T-helper 17 cell (primary cell): ENCODE measurements around the gene CDYL. TPM values are rescaled to one million over a fixed set of nuclear protein-coding genes. Genes with fewer than 3 reads are reported as not detected.
A peak's percentile ranks its signal among the peaks of the same experiment; 100 is the strongest.

Source experiments
- ATAC-seq: fragments of 150-1000 bp; cut with Tn5 transposase; 2 replicates; pipeline ENCODE4 v1.10.0; 2021; ENCODE audit warnings: mild to moderate bottlenecking, moderate library complexity
- DNase-seq, 3 donors: peaks; one replicate each; pipeline versions ENCODE4 v3.0.0 to v3.0.0-alpha.2; 2020 to 2021
- H3K9me3 ChIP-seq: one replicate; pipeline ENCODE4 v1.7.0; 2013; ENCODE audit warnings: low read length, mild to moderate bottlenecking; ENCODE audit not compliant: control insufficient read depth, poor library complexity, severe bottlenecking
- H3K27ac Mint-ChIP-seq: one replicate; pipeline ENCODE4 v1.8.0; 2022; ENCODE audit warnings: mild to moderate bottlenecking, moderate library complexity, mixed read lengths
- H3K27me3 Mint-ChIP-seq: one replicate; pipeline ENCODE4 v1.8.0; 2022; ENCODE audit warnings: mixed read lengths
- H3K36me3 Mint-ChIP-seq: one replicate; pipeline ENCODE4 v1.8.0; 2022; ENCODE audit warnings: low read depth, mixed read lengths
- H3K4me1 Mint-ChIP-seq: one replicate; pipeline ENCODE4 v1.8.0; 2022; ENCODE audit warnings: mild to moderate bottlenecking, mixed read lengths
- H3K4me3 Mint-ChIP-seq: one replicate; pipeline ENCODE4 v1.8.0; 2022; ENCODE audit warnings: mild to moderate bottlenecking, moderate library complexity, mixed read lengths
- total RNA-seq, 4 donors: library from RNA in 2 of 4; stranded (reverse) in 2 of 4; gene quantifications; one replicate each; pipeline ENCODE4 v1.2.3 and lab custom pipeline; 2022 to 2026

The CDYL gene
- total RNA-seq, 2 donors from 2014 or later: 21.2 to 31.5 TPM

GRCh38 chr6:4801491-4802110 is 25.4 kb downstream of the CDYL start:
- Mint-ChIP-seq H3K27ac (peak overlapping the region; percentile 6), H3K36me3 (no peaks in the 10 kb centered on the region), H3K27me3 (no peaks in the 10 kb centered on the region), H3K4me3 (peak overlapping the region; percentile 39), H3K4me1 (peaks cover 53% of the 10 kb centered on the region)
- H3K9me3 ChIP-seq: no peaks in the 10 kb centered on the region
- ATAC-seq (peak; percentile 89), DNase-seq (no peak)

GRCh38 chr6:4802312-4802935 is 26.2 kb downstream of the CDYL start:
- Mint-ChIP-seq H3K36me3 (no peaks in the 10 kb centered on the region), H3K27ac (no peak overlapping the region), H3K4me3 (no peak overlapping the region), H3K4me1 (peaks cover 53% of the 10 kb centered on the region), H3K27me3 (no peaks in the 10 kb centered on the region)
- no peak for DNase-seq
- no peak for ATAC-seq
- no peaks in the 10 kb centered on the region for H3K9me3 ChIP-seq

DNA sequence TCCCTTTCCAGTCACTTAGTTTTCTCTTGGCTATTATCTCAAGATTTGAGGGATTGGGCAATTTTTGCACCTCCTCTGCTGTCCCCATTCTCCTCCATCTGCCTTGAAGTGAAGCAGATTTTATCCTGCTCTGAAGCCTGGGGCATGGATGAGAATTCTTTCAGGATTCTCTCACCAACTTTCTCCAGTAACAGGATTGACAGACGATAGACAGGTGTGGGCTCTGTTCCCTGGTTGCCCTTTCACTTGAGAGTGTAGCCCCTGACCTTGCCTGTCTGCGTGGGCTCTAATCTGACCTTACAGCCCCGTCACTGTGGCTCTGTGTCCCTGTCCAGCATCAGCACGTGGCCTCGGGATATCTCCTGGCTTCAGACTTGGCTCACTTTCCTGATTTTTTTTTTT is 27.1 kb downstream of the CDYL start:
- H3K9me3 ChIP-seq: no peaks in the 10 kb centered on the region
- no peaks in the 10 kb centered on the region for H3K27me3 Mint-ChIP-seq
- no peak overlapping the region for H3K4me3 Mint-ChIP-seq
- ATAC-seq (no peak), DNase-seq (no peak)
- H3K27ac Mint-ChIP-seq: peak overlapping the region; percentile 80
- no peaks in the 10 kb centered on the region for H3K36me3 Mint-ChIP-seq
- H3K4me1 Mint-ChIP-seq: peaks cover 49% of the 10 kb centered on the region

GRCh38 chr6:4804095-4804494 is 27.9 kb downstream of the CDYL start:
- ATAC-seq (no peak), DNase-seq (no peak)
- Mint-ChIP-seq H3K4me1 (peaks cover 47% of the 10 kb centered on the region), H3K27ac (peak overlapping the region; percentile 80), H3K36me3 (no peaks in the 10 kb centered on the region), H3K27me3 (no peaks in the 10 kb centered on the region), H3K4me3 (no peak overlapping the region)
- H3K9me3 ChIP-seq: no peaks in the 10 kb centered on the region

DNA sequence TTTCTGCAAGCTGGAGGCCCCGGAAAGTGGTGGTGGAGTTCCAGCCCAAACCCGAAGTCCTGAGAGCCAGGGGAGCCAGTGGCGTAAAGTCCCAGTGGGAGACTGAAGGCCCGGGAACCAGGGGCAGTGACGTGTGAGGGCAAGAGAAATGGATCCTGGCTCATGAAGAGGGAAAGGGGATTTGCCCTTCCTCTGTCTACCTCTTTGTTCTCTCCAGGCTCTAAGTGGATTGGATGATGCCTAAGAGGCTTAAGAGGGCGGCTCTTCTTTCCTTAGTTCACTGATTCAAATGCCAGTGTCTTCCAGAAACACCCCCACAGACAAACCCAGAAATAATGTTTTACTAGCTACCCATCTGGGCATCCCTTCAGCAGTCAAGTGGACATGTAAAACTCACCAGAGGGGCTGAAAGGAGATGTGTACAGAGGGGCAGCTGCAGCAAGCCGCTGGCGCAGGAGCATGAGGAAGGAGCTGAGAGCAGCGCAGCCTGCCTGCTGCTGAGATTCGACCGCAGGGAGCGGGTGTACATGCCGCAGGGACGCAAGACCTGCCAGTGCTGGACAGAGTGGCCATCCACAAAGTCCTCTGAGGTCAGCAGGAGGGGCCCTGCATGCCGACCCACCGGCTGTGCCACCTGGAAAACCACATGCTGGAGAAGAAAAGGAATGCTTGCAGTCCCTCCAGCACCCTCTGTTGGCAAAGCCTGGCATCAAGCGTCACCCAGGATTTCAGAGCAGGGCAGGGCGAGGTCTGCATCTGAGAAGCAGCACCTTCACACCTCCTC is 29.5 kb downstream of the CDYL start:
- H3K36me3 Mint-ChIP-seq: no peaks in the 10 kb centered on the region
- peaks cover 43% of the 10 kb centered on the region for H3K4me1 Mint-ChIP-seq
- no peak for DNase-seq
- no peak for ATAC-seq
- no peak overlapping the region for H3K27ac Mint-ChIP-seq
- no peak overlapping the region for H3K4me3 Mint-ChIP-seq
- H3K27me3 Mint-ChIP-seq: no peaks in the 10 kb centered on the region
- H3K9me3 ChIP-seq: no peaks in the 10 kb centered on the region

DNA sequence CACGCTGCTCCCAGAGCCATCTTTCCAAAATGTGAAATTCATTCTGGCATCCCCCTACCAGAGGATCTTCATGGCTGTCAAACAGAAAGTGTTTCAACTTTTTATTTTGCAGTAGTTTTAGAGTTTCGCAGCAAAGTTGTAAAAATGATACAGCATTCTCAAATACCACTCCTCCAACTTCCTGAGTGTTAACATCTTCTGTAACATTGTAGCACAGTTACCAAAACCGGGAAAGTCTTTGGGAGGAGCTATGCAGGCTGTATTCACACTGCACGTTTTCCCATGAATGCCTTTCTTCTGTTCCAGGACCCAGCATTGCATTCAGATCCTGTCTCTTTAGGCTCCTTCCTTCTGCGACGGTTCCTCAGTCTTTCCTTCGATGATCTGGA is 30.1 kb downstream of the CDYL start:
- H3K36me3 Mint-ChIP-seq: no peaks in the 10 kb centered on the region
- H3K27me3 Mint-ChIP-seq: no peaks in the 10 kb centered on the region
- no peak overlapping the region for H3K4me3 Mint-ChIP-seq
- peaks cover 43% of the 10 kb centered on the region for H3K4me1 Mint-ChIP-seq
- no peaks in the 10 kb centered on the region for H3K9me3 ChIP-seq
- no peak overlapping the region for H3K27ac Mint-ChIP-seq
- ATAC-seq (no peak), DNase-seq (no peak)

DNA sequence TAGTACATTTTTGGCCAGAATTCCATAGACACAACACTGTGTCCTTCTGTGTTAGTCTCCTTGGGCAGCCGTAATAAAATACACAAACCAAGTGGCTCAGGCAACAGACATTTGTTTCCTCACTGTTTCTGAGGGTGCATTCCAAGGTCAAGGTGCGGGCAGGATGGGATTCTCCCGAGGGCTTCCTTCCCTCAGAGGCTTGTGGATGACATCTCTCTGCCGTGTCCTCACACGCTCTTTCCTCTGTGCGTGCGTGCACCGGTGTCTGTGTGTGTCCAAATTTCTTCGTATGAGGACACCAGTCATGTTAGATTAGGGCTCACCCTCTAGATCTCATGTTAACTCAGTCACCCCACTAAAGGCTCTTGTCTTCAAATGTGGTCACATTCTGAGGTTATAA is 30.6 kb downstream of the CDYL start:
- H3K4me1 Mint-ChIP-seq: peaks cover 40% of the 10 kb centered on the region
- H3K27ac Mint-ChIP-seq: no peak overlapping the region
- H3K9me3 ChIP-seq: no peaks in the 10 kb centered on the region
- ATAC-seq (no peak), DNase-seq (no peak)
- H3K27me3 Mint-ChIP-seq: no peaks in the 10 kb centered on the region
- no peak overlapping the region for H3K4me3 Mint-ChIP-seq
- H3K36me3 Mint-ChIP-seq: no peaks in the 10 kb centered on the region

GRCh38 chr6:4808396-4808795 is 32.2 kb downstream of the CDYL start:
- Mint-ChIP-seq H3K36me3 (no peaks in the 10 kb centered on the region), H3K4me1 (peaks cover 41% of the 10 kb centered on the region), H3K4me3 (no peak overlapping the region), H3K27me3 (no peaks in the 10 kb centered on the region), H3K27ac (no peak overlapping the region)
- H3K9me3 ChIP-seq: no peaks in the 10 kb centered on the region
- no peak for DNase-seq
- no peak for ATAC-seq

GRCh38 chr6:4809999-4810918 is 34.1 kb downstream of the CDYL start:
- Mint-ChIP-seq H3K4me1 (peaks cover 39% of the 10 kb centered on the region), H3K27me3 (no peaks in the 10 kb centered on the region), H3K36me3 (no peaks in the 10 kb centered on the region), H3K27ac (no peak overlapping the region), H3K4me3 (no peak overlapping the region)
- ATAC-seq (no peak), DNase-seq (no peak)
- H3K9me3 ChIP-seq: no peaks in the 10 kb centered on the region

DNA sequence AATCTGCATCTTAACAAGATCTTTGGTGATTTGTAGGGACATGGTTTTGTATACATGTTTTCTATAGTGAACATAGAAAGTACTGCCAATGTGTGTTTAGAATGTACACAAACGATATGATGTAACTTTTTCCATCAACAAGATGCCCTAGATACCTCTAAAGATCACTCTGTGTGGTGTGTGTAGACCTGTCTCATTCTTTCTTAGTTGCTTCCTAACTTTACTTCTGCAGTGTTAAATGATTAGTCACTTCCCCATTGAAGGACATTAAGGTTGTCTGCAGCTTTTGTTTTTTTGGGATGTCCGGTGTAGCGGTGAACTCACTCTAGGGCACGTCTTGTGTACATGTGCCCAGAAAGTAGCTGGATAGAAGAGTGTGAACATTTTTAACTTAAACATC is 35.9 kb downstream of the CDYL start:
- H3K4me3 Mint-ChIP-seq: peak overlapping the region; percentile 10
- H3K9me3 ChIP-seq: no peaks in the 10 kb centered on the region
- DNase-seq: no peak
- H3K27ac Mint-ChIP-seq: no peak overlapping the region
- peaks cover 31% of the 10 kb centered on the region for H3K4me1 Mint-ChIP-seq
- H3K36me3 Mint-ChIP-seq: no peaks in the 10 kb centered on the region
- no peaks in the 10 kb centered on the region for H3K27me3 Mint-ChIP-seq
- ATAC-seq: no peak

- Mint-ChIP-seq H3K27me3 (no peaks in the 10 kb centered on the region), H3K4me3 (no peak overlapping the region), H3K36me3 (no peaks in the 10 kb centered on the region), H3K4me1 (peaks cover 29% of the 10 kb centered on the region), H3K27ac (no peak overlapping the region)
- DNase-seq (no peak), ATAC-seq (no peak)
- no peaks in the 10 kb centered on the region for H3K9me3 ChIP-seq
These were observed 36.9 kb downstream of the CDYL start for GRCh38 chr6:4813055-4813454.

DNA sequence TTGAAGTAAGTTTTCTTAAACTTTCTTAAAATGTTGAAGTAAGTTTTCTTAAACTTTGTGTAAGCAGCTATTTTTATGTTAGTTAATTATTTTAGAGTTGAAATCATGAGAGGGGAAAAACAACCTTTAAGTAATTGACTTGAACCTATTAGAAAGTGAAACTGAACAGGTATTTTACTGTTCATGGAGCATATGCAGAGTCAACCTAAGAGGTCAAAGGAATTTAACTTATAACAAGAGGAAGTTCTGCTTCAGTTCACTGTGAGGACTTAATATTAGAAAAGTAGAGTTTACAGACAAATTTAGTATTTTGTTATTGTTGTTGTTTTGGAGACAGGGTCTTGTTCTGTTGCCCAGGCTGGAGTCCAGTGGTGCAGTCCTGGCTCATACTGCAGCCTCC is 38.0 kb downstream of the CDYL start:
- DNase-seq (no peak), ATAC-seq (no peak)
- Mint-ChIP-seq H3K4me3 (no peak overlapping the region), H3K36me3 (no peaks in the 10 kb centered on the region), H3K27me3 (no peaks in the 10 kb centered on the region), H3K4me1 (peaks cover 35% of the 10 kb centered on the region), H3K27ac (no peak overlapping the region)
- H3K9me3 ChIP-seq: no peaks in the 10 kb centered on the region

DNA sequence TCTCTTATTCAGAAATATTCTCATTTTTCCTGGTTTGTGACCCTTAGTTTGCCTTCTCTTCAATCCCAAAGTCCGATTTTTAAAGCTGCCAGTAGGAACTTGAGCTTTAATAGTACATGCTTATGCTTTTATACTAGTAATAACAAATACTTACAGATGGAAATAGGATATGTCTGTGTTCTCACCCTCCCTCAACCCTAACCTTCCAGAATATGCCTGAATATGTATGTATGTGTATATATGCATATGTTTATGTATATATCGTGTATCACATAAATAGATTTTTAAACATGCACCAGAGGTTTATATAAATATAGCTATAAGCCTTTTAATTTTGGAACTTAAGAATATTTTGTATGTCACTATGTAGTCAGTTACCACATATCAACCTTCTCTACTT is 38.8 kb downstream of the CDYL start:
- Mint-ChIP-seq H3K27ac (no peak overlapping the region), H3K27me3 (no peaks in the 10 kb centered on the region), H3K36me3 (no peaks in the 10 kb centered on the region), H3K4me1 (peaks cover 41% of the 10 kb centered on the region), H3K4me3 (no peak overlapping the region)
- DNase-seq (no peak), ATAC-seq (no peak)
- no peaks in the 10 kb centered on the region for H3K9me3 ChIP-seq
